ENCODE results near the gene FOSL2.

The FOSL2 gene

GRCh38 chr2:28375236-28375635 lies 17.4 kb upstream of the FOSL2 start:
- no peak for DNase-seq (ENCODE audit: low spot score)

- no peak for DNase-seq (ENCODE audit: low spot score)
Observed at GRCh38 chr2:28375742-28376631, 16.7 kb upstream of the FOSL2 start.

DNA sequence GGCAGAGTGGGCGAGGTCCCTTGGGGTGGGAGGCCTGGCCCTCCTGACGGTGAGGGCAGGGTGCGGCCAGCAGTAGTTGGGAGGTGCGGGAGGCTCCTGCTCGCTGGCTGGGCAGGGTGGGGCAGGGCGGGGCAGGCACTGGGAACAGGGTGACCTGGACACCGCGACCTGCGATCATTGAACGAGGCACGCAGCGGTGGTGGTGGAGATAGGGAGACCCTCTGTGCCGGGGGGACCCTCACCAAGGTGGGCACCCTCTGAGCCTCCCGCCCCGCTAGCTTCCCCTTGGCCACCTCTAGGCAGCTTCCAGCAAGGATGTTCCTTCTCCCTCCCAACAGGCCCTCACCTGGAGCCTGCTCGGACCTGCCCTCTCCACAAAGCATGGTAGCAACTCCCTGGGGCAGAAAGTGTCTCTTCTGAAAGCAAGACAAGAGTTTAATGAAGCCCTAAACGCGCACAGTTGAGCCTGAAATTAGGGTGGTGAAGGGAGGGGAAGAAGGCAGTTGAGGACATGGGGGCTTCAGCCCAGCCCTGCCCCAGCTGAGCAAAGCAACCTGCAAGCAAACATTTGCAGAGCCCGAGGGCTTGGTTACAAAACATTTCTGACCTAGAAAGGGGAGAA lies 15.4 kb upstream of the FOSL2 start:
- no peak for DNase-seq (ENCODE audit: low spot score)

DNA sequence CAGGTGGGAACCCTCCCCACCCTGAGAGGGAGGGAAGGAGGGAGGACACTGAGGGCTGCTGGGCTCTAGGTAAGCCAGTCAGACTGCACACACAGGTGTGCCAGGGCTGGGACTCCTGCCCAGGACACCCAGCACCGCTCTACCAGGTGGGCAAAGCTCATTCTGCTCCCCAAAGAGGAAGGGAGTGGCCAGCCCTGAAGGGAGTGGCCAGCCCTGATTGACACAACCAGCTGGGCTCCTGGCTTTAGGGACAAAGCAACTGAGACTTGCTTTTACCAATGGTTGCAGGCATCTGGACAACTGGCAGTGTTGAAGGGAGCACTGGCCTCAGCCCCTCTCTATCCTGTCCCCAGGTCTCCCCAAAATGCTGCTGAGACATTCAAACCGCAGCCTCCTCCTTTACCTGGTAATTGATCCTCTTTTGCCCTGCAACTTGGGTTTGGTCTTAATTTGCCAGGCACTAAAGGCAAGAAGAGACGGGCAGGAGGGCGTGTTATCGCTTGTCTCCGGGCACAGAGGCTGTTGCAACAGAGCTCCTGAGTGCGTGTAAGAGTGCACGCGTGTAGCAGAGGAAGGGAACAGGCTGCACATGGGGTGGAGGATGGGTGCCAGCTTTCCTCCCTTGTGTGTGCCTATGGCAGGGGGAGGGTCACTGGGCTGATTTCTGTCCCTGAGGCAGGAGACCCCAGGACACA lies 14.5 kb upstream of the FOSL2 start:
- no peak for DNase-seq (ENCODE audit: low spot score)

- DNase-seq (ENCODE audit: low spot score): no peak
Observed at GRCh38 chr2:28378679-28379584, 13.7 kb upstream of the FOSL2 start.

DNA sequence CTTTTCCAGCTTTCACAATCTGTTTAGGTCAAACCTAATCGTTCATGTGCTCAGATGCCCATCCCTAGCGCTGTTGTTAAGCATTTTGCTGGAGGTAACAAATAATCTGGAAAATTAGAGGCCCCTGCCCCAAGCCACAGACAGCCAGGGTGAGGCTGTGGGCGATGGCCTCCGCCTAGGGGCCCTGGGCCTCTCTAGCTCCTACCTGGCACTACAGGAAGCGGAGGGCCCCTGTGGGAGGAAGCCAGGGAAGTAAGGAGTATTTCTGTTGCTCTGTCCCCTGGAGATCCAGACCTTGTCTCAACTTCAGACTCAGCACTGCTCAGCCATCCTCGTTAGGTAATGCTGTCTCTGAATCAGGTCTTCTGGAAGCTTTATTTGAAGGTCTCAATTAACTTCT lies 12.4 kb upstream of the FOSL2 start:
- DNase-seq (ENCODE audit: low spot score): no peak

GRCh38 chr2:28381225-28382180 lies 11.2 kb upstream of the FOSL2 start:
- DNase-seq (ENCODE audit: low spot score): no peak

- no peak for DNase-seq (ENCODE audit: low spot score)
Observed at GRCh38 chr2:28382755-28383154, 9.9 kb upstream of the FOSL2 start.

DNA sequence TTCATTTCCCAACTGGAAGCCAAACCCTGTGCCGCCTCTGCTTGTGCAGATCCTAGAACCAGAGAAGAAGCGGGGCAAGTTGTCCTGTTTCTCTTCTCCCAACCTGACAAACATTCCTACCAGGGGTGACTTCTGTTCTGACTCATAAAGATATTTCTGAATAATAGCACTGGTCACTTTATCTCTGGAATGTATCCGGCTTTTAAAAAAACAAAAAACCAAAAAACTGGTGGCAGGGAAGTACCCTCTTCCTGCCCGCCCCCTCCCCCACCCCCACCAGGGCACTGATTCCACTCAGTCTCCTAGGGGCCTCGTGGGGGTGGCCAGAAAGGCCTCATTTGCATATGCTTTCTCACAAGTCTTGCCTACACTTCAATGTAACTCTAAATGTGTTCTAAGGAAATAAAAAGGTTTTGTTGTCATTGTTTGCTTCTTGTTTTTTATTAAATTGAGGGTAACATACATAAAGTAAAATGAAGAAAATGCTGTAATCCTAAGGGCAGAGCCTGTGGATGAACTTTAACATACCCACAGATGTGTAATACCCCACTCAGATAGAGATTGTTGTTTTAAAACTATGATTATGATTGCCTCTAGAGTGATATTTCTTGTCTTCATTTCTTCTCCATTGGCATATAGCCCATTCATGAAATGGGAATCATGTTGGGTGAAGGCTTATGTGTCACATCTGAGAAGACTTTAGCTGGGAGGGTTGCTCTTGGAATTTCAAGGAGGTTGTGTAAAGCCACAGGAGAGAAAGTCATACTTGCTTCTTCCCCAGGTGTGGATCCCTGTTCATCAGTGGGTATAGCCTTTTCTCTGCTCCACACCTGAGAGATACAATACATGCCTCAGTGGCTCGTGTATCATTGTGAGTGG lies 5.3 kb upstream of the FOSL2 start:
- DNase-seq (ENCODE audit: low spot score): peak; percentile 50

DNA sequence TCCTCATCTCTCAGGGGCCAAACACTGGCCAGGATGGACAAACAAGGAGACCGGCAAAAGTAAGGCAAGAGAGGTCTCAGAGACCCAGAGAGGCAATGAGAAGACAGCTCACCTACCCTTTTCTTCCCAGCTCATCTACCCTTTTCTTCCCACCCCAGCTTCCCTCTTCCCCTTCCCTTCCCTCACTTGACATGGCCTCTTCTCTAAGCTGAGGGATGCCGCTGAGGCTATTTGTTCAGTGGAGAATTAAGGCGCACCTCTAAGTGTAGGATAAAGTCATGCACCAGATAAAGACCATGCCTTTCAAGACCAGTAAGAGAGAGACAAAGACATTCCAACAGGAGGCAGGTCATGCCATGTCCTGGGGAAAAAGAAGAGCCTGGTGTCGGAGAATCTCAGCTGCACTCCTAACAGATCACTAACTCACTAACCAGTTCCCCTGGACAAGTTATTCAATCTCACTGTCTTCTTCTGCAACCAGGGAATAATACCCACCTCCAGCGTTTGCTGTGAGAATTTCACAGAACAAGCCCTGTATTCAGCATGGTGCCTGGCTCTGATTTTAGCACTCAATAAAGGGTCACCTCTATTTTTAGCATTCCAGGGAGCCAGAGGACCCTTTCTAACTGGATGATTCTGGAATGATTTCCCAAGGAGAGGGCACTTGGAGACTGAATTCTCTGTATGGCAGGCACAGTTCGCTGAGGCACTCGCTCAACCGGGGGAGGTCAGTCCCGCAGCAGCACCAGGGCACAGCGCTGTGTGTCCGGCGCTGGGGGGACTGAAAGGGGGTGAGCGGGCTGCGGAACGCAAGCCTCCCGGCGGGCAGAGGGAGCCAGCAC lies 3.0 kb upstream of the FOSL2 start:
- DNase-seq (ENCODE audit: low spot score): no peak

GRCh38 chr2:28390241-28390745 lies 2.4 kb upstream of the FOSL2 start:
- DNase-seq (ENCODE audit: low spot score): peak; percentile 91

DNA sequence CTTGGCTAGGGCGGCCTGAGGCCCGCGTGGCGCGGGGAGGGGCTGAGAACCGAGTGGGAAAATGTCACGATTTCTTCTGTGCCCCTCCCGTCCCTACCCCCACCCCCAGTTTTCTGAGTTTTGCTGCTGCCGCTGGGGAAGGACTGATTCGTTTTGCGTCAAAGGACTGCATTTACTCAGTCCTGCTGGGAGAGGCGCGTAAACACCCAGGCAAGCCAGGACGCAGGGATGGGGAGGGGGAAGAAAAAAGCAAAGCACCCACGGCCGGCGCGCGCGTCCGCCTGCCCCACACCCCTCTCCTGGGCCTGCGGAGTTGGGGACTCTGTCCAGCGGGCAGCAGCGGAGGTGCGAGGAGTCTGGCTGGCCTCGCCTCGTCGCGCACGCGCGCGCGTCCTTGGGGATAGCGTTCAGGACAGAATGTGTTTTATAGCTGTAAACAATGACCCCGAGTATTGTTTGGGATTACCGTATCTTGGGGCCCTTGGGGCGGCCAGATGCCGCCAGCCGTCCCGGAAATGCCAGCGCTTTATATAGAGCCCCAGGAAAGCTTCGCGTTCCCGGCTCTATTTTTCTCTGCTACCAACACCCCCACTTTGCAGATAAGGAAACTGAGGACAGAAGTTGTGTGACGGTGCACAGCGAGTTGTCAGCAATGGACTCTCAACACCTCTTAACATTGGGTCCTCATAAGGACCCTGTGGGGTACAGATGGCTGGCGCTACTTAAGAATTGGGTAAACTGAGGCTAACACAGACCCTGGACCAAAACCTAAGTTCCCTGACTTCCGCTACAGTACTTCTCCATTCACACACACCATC lies 1.7 kb upstream of the FOSL2 start:
- DNase-seq (ENCODE audit: low spot score): peak; percentile 80

DNA sequence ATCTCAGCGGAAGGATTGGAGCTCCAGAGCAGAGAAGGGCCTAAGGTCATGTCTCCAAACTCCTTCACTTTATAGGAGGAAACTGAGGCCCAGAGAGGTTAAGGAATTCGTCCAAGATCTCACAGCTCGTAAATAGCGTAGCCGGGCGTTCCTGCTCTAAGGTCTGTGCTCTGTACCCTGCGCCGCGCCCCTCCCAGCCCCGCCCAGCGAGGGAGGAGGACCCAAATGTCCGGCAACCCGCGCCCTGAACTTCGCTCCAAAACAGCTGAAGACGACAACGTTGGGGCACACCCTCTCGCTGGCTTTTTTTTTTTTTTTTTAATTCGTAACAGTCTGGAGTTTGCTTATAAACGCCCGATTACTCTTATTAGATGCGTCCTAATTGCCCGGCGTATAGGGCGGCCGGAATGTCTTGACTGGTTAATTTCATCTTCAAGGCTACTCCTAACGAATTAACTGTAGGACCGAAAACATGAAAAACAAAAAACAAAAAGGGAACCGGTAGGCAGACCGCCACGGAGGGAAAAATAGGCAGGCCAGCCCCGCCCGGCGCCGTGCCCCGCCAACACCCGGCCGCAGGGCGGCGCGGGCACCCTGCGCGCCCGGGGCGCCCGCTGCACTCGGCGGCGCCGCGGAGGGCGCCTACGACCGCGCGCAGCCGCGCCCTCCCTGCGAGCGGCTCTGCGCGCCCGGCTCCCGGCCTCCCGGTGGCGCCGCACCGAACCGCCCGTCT lies 928 bp upstream of the FOSL2 start:
- peak; percentile 88 for DNase-seq (ENCODE audit: low spot score)

DNA sequence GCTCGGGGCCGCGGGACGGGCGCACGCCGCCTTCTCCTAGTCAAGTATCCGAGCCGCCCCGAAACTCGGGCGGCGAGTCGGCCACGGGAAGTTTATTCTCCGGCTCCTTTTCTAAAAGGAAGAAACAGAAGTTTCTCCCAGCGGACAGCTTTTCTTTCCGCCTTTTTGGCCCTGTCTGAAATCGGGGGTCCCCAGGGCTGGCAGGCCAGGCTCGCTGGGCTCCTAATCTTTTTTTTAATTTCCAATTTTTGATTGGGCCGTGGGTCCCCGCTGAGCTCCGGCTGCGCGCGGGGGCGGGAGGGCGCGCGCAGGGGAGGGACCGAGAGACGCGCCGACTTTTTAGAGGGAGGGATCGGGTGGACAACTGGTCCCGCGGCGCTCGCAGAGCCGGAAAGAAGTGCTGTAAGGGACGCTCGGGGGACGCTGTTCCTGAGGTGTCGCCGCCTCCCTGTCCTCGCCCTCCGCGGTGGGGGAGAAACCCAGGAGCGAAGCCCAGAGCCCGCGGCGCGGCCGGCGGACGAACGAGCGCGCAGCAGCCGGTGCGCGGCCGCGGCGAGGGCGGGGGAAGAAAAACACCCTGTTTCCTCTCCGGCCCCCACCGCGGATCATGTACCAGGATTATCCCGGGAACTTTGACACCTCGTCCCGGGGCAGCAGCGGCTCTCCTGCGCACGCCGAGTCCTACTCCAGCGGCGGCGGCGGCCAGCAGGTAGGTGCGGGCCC lies 617 bp downstream of the FOSL2 start:
- DNase-seq (ENCODE audit: low spot score): peak; percentile 85

- peak; percentile 64 for DNase-seq (ENCODE audit: low spot score)
Observed at GRCh38 chr2:28394331-28394877, 1.7 kb downstream of the FOSL2 start.

DNA sequence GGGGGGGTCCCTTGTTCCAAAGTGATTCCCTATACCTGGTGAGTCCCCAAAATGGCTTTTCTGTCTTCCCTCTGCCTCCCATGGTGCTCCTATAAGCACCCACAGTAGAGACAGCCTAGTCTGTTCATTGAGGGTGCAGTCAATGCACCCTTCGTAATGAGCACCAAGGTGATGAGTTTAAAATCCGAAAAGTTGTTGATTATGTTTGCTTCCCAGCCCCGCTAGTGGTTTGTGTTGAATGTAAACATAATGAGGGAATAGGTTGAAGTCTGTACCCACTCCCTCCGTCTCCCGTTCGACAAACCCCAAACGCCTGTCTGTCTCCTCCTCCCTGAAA lies 2.3 kb downstream of the FOSL2 start:
- DNase-seq (ENCODE audit: low spot score): no peak

All from GM03348 (cell line).